ENCODE results near the gene GPR132. TPM values are rescaled to one million over a fixed set of nuclear protein-coding genes. Genes with fewer than 3 reads are reported as not detected.

Gene GPR132
- total and polyA plus RNA-seq, 12 donors = 0.19 to 4.1 (median 0.82) TPM

- no peak for TF ChIP-seq CTCF (IDR thresholded peaks at IDR 0.05)
- peak in 1 of 2 donors; percentile 3 for DNase-seq
- Histone ChIP-seq H3K27me3 (peaks cover 0 to 63% (median 21%) of the 10 kb centered on the region in 7 donors), H3K36me3 (no peaks in the 10 kb centered on the region), H3K4me3 (peak overlapping the region in 4 of 10 donors; percentile 6 to 33 (median 18)), H3K27ac (peak overlapping the region in 3 of 10 donors; percentile 34 to 71 (median 70)), H3K9me3 (no peaks in the 10 kb centered on the region), H3K4me1 (peaks cover 10 to 44% (median 23%) of the 10 kb centered on the region in 9 donors)
- intact Hi-C loops (cut with DNase I) = no loop called here
- ATAC-seq = no peak
- 47 to 50% methylated on average over 15 of the region's 15 CpGs for WGBS, 2 donors
These were observed 9.4 kb upstream of the GPR132 start for GRCh38 chr14:105074601-105075053.

- H3K36me3 ChIP-seq = no peaks in the 10 kb centered on the region
- ATAC-seq (no peak), DNase-seq (peak in 1 of 2 donors; percentile 4)
- H3K4me3 ChIP-seq = no peak overlapping the region
- TF ChIP-seq CTCF (IDR thresholded peaks at IDR 0.05) = no peak
- H3K27ac ChIP-seq = peak overlapping the region in 1 of 10 donors; percentile 70
- H3K4me1 ChIP-seq = peaks cover 10 to 50% (median 23%) of the 10 kb centered on the region in 9 donors
- peaks cover 0 to 66% (median 21%) of the 10 kb centered on the region in 7 donors for H3K27me3 ChIP-seq
- H3K9me3 ChIP-seq = no peaks in the 10 kb centered on the region
- intact Hi-C loops (cut with DNase I) = no loop called here
- WGBS, 2 donors = 88 to 90% methylated on average over 18 of the region's 18 CpGs
These were observed 8.7 kb upstream of the GPR132 start for GRCh38 chr14:105073720-105074600.

GRCh38 chr14:105072892-105073719 is 7.9 kb upstream of the GPR132 start:
- H3K4me1 ChIP-seq = peaks cover 10 to 56% (median 23%) of the 10 kb centered on the region in 9 donors
- ATAC-seq (no peak), DNase-seq (no peak)
- 80 to 81% methylated on average over 18 of the region's 18 CpGs for WGBS, 2 donors
- H3K9me3 ChIP-seq = no peaks in the 10 kb centered on the region
- peaks cover 0 to 69% (median 21%) of the 10 kb centered on the region in 7 donors for H3K27me3 ChIP-seq
- TF ChIP-seq CTCF (IDR thresholded peaks at IDR 0.05) = no peak
- H3K36me3 ChIP-seq = no peaks in the 10 kb centered on the region
- no peak overlapping the region for H3K4me3 ChIP-seq
- H3K27ac ChIP-seq = no peak overlapping the region
- intact Hi-C loops (cut with DNase I) = no loop called here

- peaks cover 0 to 66% (median 21%) of the 10 kb centered on the region in 7 donors for H3K27me3 ChIP-seq
- 55 to 64% methylated on average over 11 of the region's 11 CpGs for WGBS, 2 donors
- H3K36me3 ChIP-seq = no peaks in the 10 kb centered on the region
- no peak for TF ChIP-seq CTCF (IDR thresholded peaks at IDR 0.05)
- no peak overlapping the region for H3K27ac ChIP-seq
- intact Hi-C loops (cut with DNase I) = no loop called here
- ATAC-seq (no peak), DNase-seq (no peak)
- no peak overlapping the region for H3K4me3 ChIP-seq
- H3K4me1 ChIP-seq = peaks cover 10 to 63% (median 23%) of the 10 kb centered on the region in 9 donors
- no peaks in the 10 kb centered on the region for H3K9me3 ChIP-seq
These were observed 7.2 kb upstream of the GPR132 start for GRCh38 chr14:105072381-105072861.

Measured in heart right ventricle (tissue), 16 donors.